Stomach (tissue), 9 donors: ENCODE measurements around the gene ZKSCAN7. TPM values are rescaled to one million over a fixed set of nuclear protein-coding genes. Genes with fewer than 3 reads are reported as not detected.

Source experiments
- DNase-seq, 2 donors: peaks; one replicate each; pipeline versions ENCODE4 v3.0.0 to v3.0.0-alpha.2; 2013 to 2019
- H3K27ac ChIP-seq, 5 donors: fragments of 200-600 bp in 4 of 5; sonication (generic) in 4 of 5; one replicate each; pipeline ENCODE4 v1.5.1; 2013 to 2019; ENCODE audit warnings: mild to moderate bottlenecking in 1 of 5, moderate library complexity in 1 of 5
- H3K27me3 ChIP-seq, 3 donors: fragments of 200-600 bp; sonication (generic); one replicate each; pipeline ENCODE4 v1.5.1; 2017 to 2019; ENCODE audit warnings: mixed run types in 1 of 3
- H3K36me3 ChIP-seq, 4 donors: fragments of 200-600 bp; sonication (generic); 1 replicate in 3 of 4; 2 replicates in 1 of 4; pipeline ENCODE4 v1.5.1; 2016 to 2019
- H3K4me1 ChIP-seq, 4 donors: fragments of 200-600 bp; sonication (generic); one replicate each; pipeline ENCODE4 v1.5.1; 2016 to 2019
- H3K4me3 ChIP-seq, 4 donors: fragments of 200-600 bp; sonication (generic) in 3 of 4; one replicate each; pipeline ENCODE4 v1.5.1; 2016 to 2019; ENCODE audit warnings: mild to moderate bottlenecking in 1 of 4
- H3K9me3 ChIP-seq, 4 donors: fragments of 200-600 bp; sonication (generic); one replicate each; pipeline ENCODE4 v1.5.1; 2016 to 2019
- CTCF ChIP-seq, 7 experiments: fragments of 450-650 bp in 4 of 7; fragments of 200-600 bp in 3 of 7; sonication (generic) in 3 of 7; IDR thresholded peaks; one replicate each; pipeline ENCODE4 v1.5.1; 2016 to 2019; ENCODE audit warnings: antibody characterized with exemption in 7 of 7, control low read depth in 2 of 7, mild to moderate bottlenecking in 1 of 7
- EP300 ChIP-seq: sonication (generic); formaldehyde crosslinking; IDR thresholded peaks from one replicate; pipeline ENCODE4 v1.6.1; 2017; ENCODE audit warnings: antibody characterized with exemption
- POLR2A ChIP-seq, 4 donors: fragments of 450-650 bp; IDR thresholded peaks; one replicate each; pipeline ENCODE4 v1.6.1; 2016; ENCODE audit warnings: antibody characterized with exemption in 4 of 4, control low read depth in 2 of 4, mild to moderate bottlenecking in 1 of 4, moderate library complexity in 1 of 4
- POLR2AphosphoS5 ChIP-seq, 3 donors: sonication (generic); formaldehyde crosslinking; IDR thresholded peaks; one replicate each; pipeline ENCODE4 v1.6.1; 2016; ENCODE audit warnings: antibody characterized with exemption in 3 of 3
- WGBS, 5 donors: extraction: QIAGEN DNeasy Blood & Tissue Kit in 3 of 5; methylation state at CpG; one replicate each; pipeline versions ENCODE4 v1.1.5 to v1.1.7; 2013 to 2018; 5-methylcytosine and 5-hydroxymethylcytosine counted together
- intact Hi-C: fragments of 100-400 bp; cut with DNase I; formaldehyde crosslinking; loops from one replicate; pipeline ENCODE4 v1.15.1; 2023; ENCODE audit warnings: low total_unique reads
- polyA plus RNA-seq, 3 donors: library from polyadenylated mRNA; stranded (reverse); fragments of 200-250 nt; gene quantifications; one replicate each; pipeline ENCODE4 v1.2.3, GENCODE V29; 2013
- total RNA-seq, 5 donors: library from RNA; depleted of rRNA; stranded (reverse); fragments of >200 nt; gene quantifications; one replicate each; pipeline versions ENCODE4 v1.1.0 to v1.2.3, GENCODE V29; 2014 to 2016
- donor health status: healthy with polysubstance abuse.
- donor health status: Bipolar disorder and iron deficiency.
- donor health status: healthy.

Gene ZKSCAN7
- total and polyA plus RNA-seq, 8 donors = 0.46 to 6.2 (median 1.5) TPM; not detected in 1

GRCh38 chr3:44521721-44522120 lies 33.3 kb upstream of the ZKSCAN7 start:
- peaks cover 0 to 44% (median 8%) of the 10 kb centered on the region in 3 donors for H3K27me3 ChIP-seq
- DNase-seq = no peak
- 82 to 97% (median 84%) methylated on average over 3 of the region's 3 CpGs for WGBS, 5 donors
- H3K36me3 ChIP-seq = no peaks in the 10 kb centered on the region
- H3K4me1 ChIP-seq = no peaks in the 10 kb centered on the region
- intact Hi-C loops = no loop called here
- H3K9me3 ChIP-seq = no peaks in the 10 kb centered on the region
- TF ChIP-seq EP300 (no peak), POLR2A (IDR thresholded peaks at IDR 0.05) (no peak), CTCF (IDR thresholded peaks at IDR 0.05) (no peak), POLR2AphosphoS5 (IDR thresholded peaks at IDR 0.05) (no peak)
- H3K27ac ChIP-seq = no peak overlapping the region
- no peak overlapping the region for H3K4me3 ChIP-seq

GRCh38 chr3:44522494-44522933 lies 32.5 kb upstream of the ZKSCAN7 start:
- intact Hi-C loops = no loop called here
- H3K4me3 ChIP-seq = no peak overlapping the region
- H3K4me1 ChIP-seq = no peaks in the 10 kb centered on the region
- peaks cover 0 to 52% (median 8%) of the 10 kb centered on the region in 3 donors for H3K27me3 ChIP-seq
- H3K27ac ChIP-seq = no peak overlapping the region
- TF ChIP-seq POLR2AphosphoS5 (IDR thresholded peaks at IDR 0.05) (no peak), CTCF (IDR thresholded peaks at IDR 0.05) (no peak), EP300 (no peak), POLR2A (IDR thresholded peaks at IDR 0.05) (no peak)
- 25 to 35% (median 26%) methylated on average over 7 of the region's 7 CpGs for WGBS, 5 donors
- no peaks in the 10 kb centered on the region for H3K36me3 ChIP-seq
- no peak for DNase-seq
- H3K9me3 ChIP-seq = no peaks in the 10 kb centered on the region

GRCh38 chr3:44525060-44525459 lies 29.9 kb upstream of the ZKSCAN7 start:
- intact Hi-C loops = no loop called here
- Histone ChIP-seq H3K27ac (no peak overlapping the region), H3K9me3 (no peaks in the 10 kb centered on the region), H3K4me1 (no peaks in the 10 kb centered on the region), H3K4me3 (no peak overlapping the region), H3K27me3 (peaks cover 0 to 63% (median 19%) of the 10 kb centered on the region in 3 donors), H3K36me3 (no peaks in the 10 kb centered on the region)
- TF ChIP-seq EP300 (no peak), POLR2A (IDR thresholded peaks at IDR 0.05) (no peak), POLR2AphosphoS5 (IDR thresholded peaks at IDR 0.05) (no peak), CTCF (IDR thresholded peaks at IDR 0.05) (no peak)
- DNase-seq = no peak
- 79 to 86% (median 86%) methylated on average over 5 of the region's 5 CpGs for WGBS, 5 donors

- intact Hi-C loops = loop anchor here (5.0 kb wide), 1 partner anchor 382 kb away; no protein-coding TSS in a partner anchor
- Histone ChIP-seq H3K27ac (no peak overlapping the region), H3K27me3 (peaks cover 0 to 45% (median 21%) of the 10 kb centered on the region in 3 donors), H3K9me3 (peaks cover 0 to 3% (median 0%) of the 10 kb centered on the region in 4 donors), H3K4me1 (no peaks in the 10 kb centered on the region), H3K36me3 (no peaks in the 10 kb centered on the region), H3K4me3 (no peak overlapping the region)
- DNase-seq = no peak
- WGBS, 5 donors = 19 to 41% (median 35%) methylated on average over 1 of the region's 1 CpG
- TF ChIP-seq POLR2AphosphoS5 (IDR thresholded peaks at IDR 0.05) = no peak
- no peak for TF ChIP-seq CTCF (IDR thresholded peaks at IDR 0.05)
- TF ChIP-seq EP300 = no peak
- TF ChIP-seq POLR2A (IDR thresholded peaks at IDR 0.05) = no peak
Measured at GRCh38 chr3:44529927-44530326, 25.1 kb upstream of the ZKSCAN7 start.
